ENCODE measurements around the gene SH2D1A. TPM values are rescaled to one million over a fixed set of nuclear protein-coding genes. Genes with fewer than 3 reads are reported as not detected.
A peak's percentile ranks its signal among the peaks of the same experiment; 100 is the strongest.

Gene SH2D1A
- polyA plus RNA-seq, 1 donor (not counting 4 experiments of a cell fraction or from before 2014, with no cell fraction given) = 0.04 TPM

- DNase-seq (ENCODE audit: low read depth, low spot score) (no peak), FAIRE-seq (peak; percentile 75)
- no peaks in the 10 kb centered on the region for H3K79me2 ChIP-seq (ENCODE audit: control insufficient read depth, insufficient read depth, low read length)
- no peaks in the 10 kb centered on the region for H3K27me3 ChIP-seq (ENCODE audit: control insufficient read depth, extremely low read depth, insufficient read depth, low read length)
- no peaks in the 10 kb centered on the region for H4K20me1 ChIP-seq (ENCODE audit: control insufficient read depth, extremely low read depth, insufficient read depth, low read length)
- no peaks in the 10 kb centered on the region for H3K36me3 ChIP-seq (ENCODE audit: control insufficient read depth in 2 of 2, extremely low read depth in 1 of 2, insufficient read depth in 2 of 2, low read length in 2 of 2)
- H3K9ac ChIP-seq (ENCODE audit: control insufficient read depth, extremely low read depth, insufficient read depth, low read length) = no peak overlapping the region
- no peaks in the 10 kb centered on the region for H3K9me3 ChIP-seq (ENCODE audit: control insufficient read depth, low read depth, low read length)
- no peak overlapping the region for H3K4me3 ChIP-seq (ENCODE audit: control insufficient read depth in 2 of 3, extremely low read depth in 1 of 3, insufficient read depth in 2 of 3, low read depth in 1 of 3, low read length in 3 of 3)
- no peak overlapping the region for H2AFZ ChIP-seq (ENCODE audit: control insufficient read depth, low read length)
- H3K4me1 ChIP-seq (ENCODE audit: control insufficient read depth, extremely low read depth, insufficient read depth, low read length) = no peaks in the 10 kb centered on the region
- TF ChIP-seq CTCF (optimal IDR thresholded peaks at IDR 0.05 in 1 of 3, IDR thresholded peaks at IDR 0.05 in 1 of 3, conservative IDR thresholded peaks at IDR 0.05 in 1 of 3; ENCODE audit: extremely low read depth in 1 of 3, insufficient read depth in 2 of 3, low read length in 3 of 3) = peak; percentile 56 to 76 (median 68)
- TF ChIP-seq EZH2 (IDR thresholded peaks at IDR 0.05; ENCODE audit: low read length) = no peak
- no peak overlapping the region for H3K27ac ChIP-seq (ENCODE audit: control insufficient read depth, insufficient read depth, low read length)
- dilution Hi-C loops (cut with MboI; ENCODE audit: extremely low pct_ligation_motif_present, low sequenced_read_pairs) = no loop called here
- no peaks in the 10 kb centered on the region for H3K9me1 ChIP-seq (ENCODE audit: control insufficient read depth, extremely low read depth, insufficient read depth, low read length)
- H3K4me2 ChIP-seq (ENCODE audit: control insufficient read depth, extremely low read depth, insufficient read depth, low read depth, low read length) = no peak overlapping the region
Observed at GRCh38 chrX:124388562-124388961, 42.2 kb downstream of the SH2D1A start.

- DNase-seq (ENCODE audit: low read depth, low spot score) (no peak), FAIRE-seq (no peak)
- no peaks in the 10 kb centered on the region for H4K20me1 ChIP-seq (ENCODE audit: control insufficient read depth, extremely low read depth, insufficient read depth, low read length)
- no peaks in the 10 kb centered on the region for H3K79me2 ChIP-seq (ENCODE audit: control insufficient read depth, insufficient read depth, low read length)
- H3K9ac ChIP-seq (ENCODE audit: control insufficient read depth, extremely low read depth, insufficient read depth, low read length) = no peak overlapping the region
- dilution Hi-C loops (cut with MboI; ENCODE audit: extremely low pct_ligation_motif_present, low sequenced_read_pairs) = no loop called here
- H3K4me2 ChIP-seq (ENCODE audit: control insufficient read depth, extremely low read depth, insufficient read depth, low read depth, low read length) = no peak overlapping the region
- H3K9me3 ChIP-seq (ENCODE audit: control insufficient read depth, low read depth, low read length) = no peaks in the 10 kb centered on the region
- no peak overlapping the region for H2AFZ ChIP-seq (ENCODE audit: control insufficient read depth, low read length)
- no peak for TF ChIP-seq EZH2 (IDR thresholded peaks at IDR 0.05; ENCODE audit: low read length)
- TF ChIP-seq CTCF (optimal IDR thresholded peaks at IDR 0.05 in 1 of 3, IDR thresholded peaks at IDR 0.05 in 1 of 3, conservative IDR thresholded peaks at IDR 0.05 in 1 of 3; ENCODE audit: extremely low read depth in 1 of 3, insufficient read depth in 2 of 3, low read length in 3 of 3) = no peak
- H3K9me1 ChIP-seq (ENCODE audit: control insufficient read depth, extremely low read depth, insufficient read depth, low read length) = no peaks in the 10 kb centered on the region
- no peak overlapping the region for H3K4me3 ChIP-seq (ENCODE audit: control insufficient read depth in 2 of 3, extremely low read depth in 1 of 3, insufficient read depth in 2 of 3, low read depth in 1 of 3, low read length in 3 of 3)
- no peak overlapping the region for H3K27ac ChIP-seq (ENCODE audit: control insufficient read depth, insufficient read depth, low read length)
- no peaks in the 10 kb centered on the region for H3K4me1 ChIP-seq (ENCODE audit: control insufficient read depth, extremely low read depth, insufficient read depth, low read length)
- H3K36me3 ChIP-seq (ENCODE audit: control insufficient read depth in 2 of 2, extremely low read depth in 1 of 2, insufficient read depth in 2 of 2, low read length in 2 of 2) = no peaks in the 10 kb centered on the region
- H3K27me3 ChIP-seq (ENCODE audit: control insufficient read depth, extremely low read depth, insufficient read depth, low read length) = no peaks in the 10 kb centered on the region
Observed at GRCh38 chrX:124392794-124393193, 46.4 kb downstream of the SH2D1A start.
